Testis (tissue), 3 donors: ENCODE measurements around the gene IGF1R. TPM values are rescaled to one million over a fixed set of nuclear protein-coding genes. Genes with fewer than 3 reads are reported as not detected.

Experiments used
- DNase-seq: peaks from one replicate; pipeline ENCODE4 v3.0.0-alpha.2; 2019
- H3K27ac ChIP-seq, 2 donors: fragments of 200-600 bp; sonication (generic); one replicate each; pipeline ENCODE4 v1.5.1; 2019
- H3K27me3 ChIP-seq: fragments of 200-600 bp; sonication (generic); one replicate; pipeline ENCODE4 v1.5.1; 2019
- H3K36me3 ChIP-seq: fragments of 200-600 bp; sonication (generic); one replicate; pipeline ENCODE4 v1.5.1; 2017; ENCODE audit warnings: low read depth; ENCODE audit errors: missing control alignments
- H3K4me1 ChIP-seq: fragments of 200-600 bp; sonication (generic); one replicate; pipeline ENCODE4 v1.5.1; 2019
- H3K4me3 ChIP-seq, 2 donors: fragments of 200-600 bp; sonication (generic); one replicate each; pipeline ENCODE4 v1.5.1; 2017 to 2019
- H3K9me3 ChIP-seq: fragments of 200-600 bp; sonication (generic); one replicate; pipeline ENCODE4 v1.5.1; 2017
- CTCF ChIP-seq, 3 experiments: fragments of 450-650 bp in 2 of 3; fragments of 200-600 bp in 1 of 3; sonication (generic) in 1 of 3; IDR thresholded peaks; one replicate each; pipeline ENCODE4 v1.5.1; 2016 to 2019; ENCODE audit warnings: antibody characterized with exemption in 3 of 3, mild to moderate bottlenecking in 2 of 3, moderate library complexity in 1 of 3
- POLR2A ChIP-seq: fragments of 450-650 bp; IDR thresholded peaks from one replicate; pipeline ENCODE4 v1.6.1; 2017; ENCODE audit warnings: antibody characterized with exemption, mild to moderate bottlenecking, moderate library complexity
- WGBS, 2 donors: methylation state at CpG; one replicate each; pipeline ENCODE4 v1.1.5; 2018; 5-methylcytosine and 5-hydroxymethylcytosine counted together
- intact Hi-C: fragments of 100-400 bp; cut with DNase I; formaldehyde crosslinking; loops from one replicate; pipeline ENCODE4 v1.15.1; 2023; ENCODE audit warnings: low total_unique reads
- polyA plus RNA-seq: library from polyadenylated mRNA; stranded (reverse); fragments of 350-450 nt; fragmentation: Illumina TruSeq; extraction: RNeasy Lipid Tissue Mini Kit (QIAGEN cat#74804); gene quantifications from one replicate; pipeline ENCODE4 v1.2.3, GENCODE V29; 2014; ENCODE audit warnings: low read depth, low replicate concordance; ENCODE audit not compliant: insufficient read depth
- total RNA-seq, 2 donors: library from RNA; depleted of rRNA; stranded (reverse); fragments of >200 nt; gene quantifications; one replicate each; pipeline ENCODE4 v1.2.3, GENCODE V29; 2016

The IGF1R gene
- total and polyA plus RNA-seq, 3 donors from 2014 or later = 25.8 to 172 (median 157) TPM

- H3K36me3 ChIP-seq = no peaks in the 10 kb centered on the region
- no peak for TF ChIP-seq POLR2A
- no peak for TF ChIP-seq CTCF (IDR thresholded peaks at IDR 0.05)
- 54 to 65% methylated on average over 18 to 19 of the region's 19 CpGs for WGBS, 2 donors
- peak; percentile 66 for DNase-seq
- H3K27me3 ChIP-seq = no peaks in the 10 kb centered on the region
- H3K9me3 ChIP-seq = no peaks in the 10 kb centered on the region
- intact Hi-C loops = no loop called here
- H3K4me3 ChIP-seq = no peak overlapping the region
- peak overlapping the region; percentile 3 to 39 for H3K27ac ChIP-seq
- peaks cover 24% of the 10 kb centered on the region for H3K4me1 ChIP-seq
Measured at GRCh38 chr15:98951493-98952320, 303.4 kb downstream of the IGF1R start.

- intact Hi-C loops = no loop called here
- DNase-seq = no peak
- WGBS, 2 donors = 68 to 83% methylated on average over 6 of the region's 6 CpGs
- Histone ChIP-seq H3K9me3 (no peaks in the 10 kb centered on the region), H3K36me3 (no peaks in the 10 kb centered on the region), H3K27ac (peak overlapping the region; percentile 3 to 39), H3K27me3 (no peaks in the 10 kb centered on the region), H3K4me3 (no peak overlapping the region), H3K4me1 (peaks cover 24% of the 10 kb centered on the region)
- TF ChIP-seq POLR2A (no peak), CTCF (IDR thresholded peaks at IDR 0.05) (no peak)
Measured at GRCh38 chr15:98952381-98952803, 304.1 kb downstream of the IGF1R start.

- Histone ChIP-seq H3K27me3 (no peaks in the 10 kb centered on the region), H3K36me3 (no peaks in the 10 kb centered on the region), H3K4me3 (no peak overlapping the region), H3K27ac (peak overlapping the region in 1 of 2 donors; percentile 62), H3K9me3 (no peaks in the 10 kb centered on the region), H3K4me1 (peaks cover 24% of the 10 kb centered on the region)
- intact Hi-C loops = no loop called here
- TF ChIP-seq CTCF (IDR thresholded peaks at IDR 0.05) (no peak), POLR2A (no peak)
- DNase-seq = no peak
- WGBS, 2 donors = 82 to 93% methylated on average over 19 of the region's 19 CpGs
Measured at GRCh38 chr15:98953000-98953787, 304.9 kb downstream of the IGF1R start.

- no peak for DNase-seq
- peaks cover 24% of the 10 kb centered on the region for H3K4me1 ChIP-seq
Measured at GRCh38 chr15:98953968-98954367, 305.6 kb downstream of the IGF1R start.

More at GRCh38 chr15:98953968-98954367, 305.6 kb downstream of the IGF1R start:
- no peaks in the 10 kb centered on the region for H3K27me3 ChIP-seq
- no peak overlapping the region for H3K4me3 ChIP-seq
- WGBS, 2 donors = 68 to 77% methylated on average over 9 to 16 of the region's 16 CpGs
- no peaks in the 10 kb centered on the region for H3K9me3 ChIP-seq
- TF ChIP-seq CTCF (IDR thresholded peaks at IDR 0.05) (no peak), POLR2A (no peak)
- intact Hi-C loops = no loop called here
- H3K36me3 ChIP-seq = no peaks in the 10 kb centered on the region
- peak overlapping the region in 1 of 2 donors; percentile 62 for H3K27ac ChIP-seq
